Activated CD8-positive, alpha-beta memory T cell treated with anti-CD3 and anti-CD28 coated beads for 48 hours (primary cell): ENCODE results near the gene LPP.

Source experiments
- DNase-seq, 3 experiments: peaks; one replicate each; pipeline ENCODE4 v3.0.0-alpha.2; 2020; ENCODE audit warnings: low read depth in 2 of 3, low spot score in 2 of 3

The LPP gene

GRCh38 chr3:188776447-188776846, 622.5 kb downstream of the LPP start:
- no peak for DNase-seq

GRCh38 chr3:188778091-188778852, 624.3 kb downstream of the LPP start:
- no peak for DNase-seq

DNA sequence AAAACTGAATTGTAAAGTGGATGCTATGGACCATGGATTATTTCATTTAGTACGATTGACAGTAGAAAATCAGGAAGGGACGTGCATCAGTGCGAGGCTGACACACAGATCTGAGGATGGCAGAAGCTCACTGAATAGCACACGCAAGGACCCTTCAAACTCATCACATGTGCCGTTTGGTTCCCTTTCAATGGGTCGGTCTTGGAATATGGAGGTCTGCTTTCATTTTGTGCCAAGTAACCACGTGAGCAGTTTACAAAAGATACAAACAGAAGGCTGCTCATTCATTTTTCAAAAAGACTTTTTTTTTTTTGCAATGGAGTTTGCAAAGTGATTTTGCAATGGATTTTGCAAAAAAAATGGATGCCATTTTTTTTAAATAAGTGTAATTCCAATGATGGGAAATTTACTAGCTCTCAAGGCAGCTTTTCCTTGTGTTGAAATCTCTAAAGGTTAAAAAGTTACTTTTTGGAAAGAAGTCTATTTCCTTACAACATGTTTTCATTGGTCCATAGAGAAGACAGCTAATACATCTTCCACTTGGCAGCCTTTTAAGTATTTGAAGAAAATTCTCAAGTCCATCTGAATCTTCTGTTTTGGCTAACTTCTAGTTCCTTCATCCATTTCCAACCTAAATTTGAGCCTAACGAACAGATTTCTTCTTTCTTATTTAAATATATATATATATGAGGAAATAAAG, 625.5 kb downstream of the LPP start:
- no peak for DNase-seq

DNA sequence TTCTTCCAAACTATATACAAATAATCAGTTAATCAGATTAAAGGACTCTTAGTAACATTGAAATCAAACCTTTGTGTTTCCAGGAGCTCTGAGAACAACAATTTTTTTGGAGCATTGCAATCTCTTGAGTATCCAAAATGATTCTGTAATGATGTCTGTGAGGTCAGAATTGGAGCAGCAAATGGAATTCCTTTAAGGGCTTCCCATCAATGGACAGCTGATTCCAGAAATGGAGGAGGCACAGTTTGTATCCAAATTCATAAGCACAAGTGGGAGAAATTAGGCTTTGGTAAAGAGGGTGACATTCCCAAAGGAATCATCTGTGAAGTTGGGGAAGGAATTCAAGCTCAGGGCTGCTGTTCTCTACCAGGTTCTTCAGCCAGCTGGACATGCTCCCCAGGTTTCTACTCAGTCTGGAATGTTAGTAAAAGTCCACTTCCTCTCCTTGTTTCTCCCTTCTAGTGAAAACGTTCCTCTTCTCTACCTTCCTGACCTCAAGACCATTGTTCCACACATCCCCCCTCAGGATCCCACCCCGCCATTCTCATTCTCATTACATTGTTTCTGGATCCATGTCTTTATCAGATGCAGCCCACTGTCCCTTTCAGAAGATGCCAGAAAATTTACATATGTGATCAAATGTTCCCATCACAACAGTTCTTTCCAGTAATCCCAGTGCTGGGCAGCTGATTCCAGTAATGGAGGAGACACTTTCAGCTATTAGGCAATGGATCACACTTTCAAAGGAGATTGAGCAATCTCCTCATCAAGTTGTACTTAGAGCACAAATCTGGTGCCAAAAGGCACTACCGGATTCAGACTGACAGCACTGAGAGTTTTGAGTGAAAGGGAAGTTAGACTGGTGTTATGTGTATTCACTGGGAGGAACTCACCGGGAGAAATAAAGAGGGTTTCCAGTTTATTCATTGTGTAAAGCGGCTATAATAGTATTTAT, 626.5 kb downstream of the LPP start:
- no peak for DNase-seq

GRCh38 chr3:188782613-188783124, 628.7 kb downstream of the LPP start:
- DNase-seq = no peak

DNA sequence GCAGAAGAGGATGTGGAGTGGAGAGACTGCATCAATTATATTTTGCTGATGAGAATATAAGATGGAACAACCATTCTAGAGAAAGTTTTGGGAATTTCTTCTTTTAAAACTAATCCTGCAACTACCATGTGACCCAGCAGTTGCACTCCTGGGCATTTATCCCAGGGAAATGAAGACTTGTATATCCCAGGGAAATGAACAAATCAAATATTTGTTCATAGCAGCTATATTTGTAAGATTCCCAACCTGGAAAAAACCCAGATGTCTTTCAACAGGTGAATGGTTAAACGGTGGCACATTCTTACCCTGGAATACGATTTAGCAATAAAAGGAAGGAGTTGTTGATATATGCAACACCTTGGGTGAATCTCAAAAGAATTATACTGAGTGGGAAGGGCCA, 632.5 kb downstream of the LPP start:
- no peak for DNase-seq

GRCh38 chr3:188788621-188789081, 634.7 kb downstream of the LPP start:
- peak; percentile 6 to 45 (median 24) for DNase-seq

- DNase-seq = no peak
These were observed 635.3 kb downstream of the LPP start for GRCh38 chr3:188789251-188789650.

GRCh38 chr3:188791311-188791710, 637.4 kb downstream of the LPP start:
- no peak for DNase-seq

GRCh38 chr3:188792793-188793192, 638.8 kb downstream of the LPP start:
- no peak for DNase-seq

- no peak for DNase-seq
These were observed 642.2 kb downstream of the LPP start for GRCh38 chr3:188796122-188796631.

DNA sequence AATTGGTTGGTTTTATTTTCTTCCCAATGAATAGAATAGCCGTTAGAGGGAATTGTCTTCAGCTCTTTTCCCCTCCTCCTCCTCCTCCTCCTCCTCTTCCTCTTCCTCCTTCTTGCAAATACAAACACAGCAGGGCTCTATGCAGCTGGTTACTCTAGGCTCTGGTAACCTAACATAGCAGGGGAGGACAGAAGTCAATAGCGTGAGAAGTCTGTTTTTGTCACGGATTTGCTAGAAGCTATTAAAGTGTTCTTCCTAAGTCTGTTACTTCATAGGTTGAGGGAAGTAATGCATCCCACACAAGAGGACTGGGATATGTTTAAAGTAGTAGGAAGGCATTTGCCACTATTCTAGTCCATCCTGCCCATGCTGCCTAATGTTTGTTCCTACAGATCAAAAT, 643.1 kb downstream of the LPP start:
- no peak for DNase-seq

DNA sequence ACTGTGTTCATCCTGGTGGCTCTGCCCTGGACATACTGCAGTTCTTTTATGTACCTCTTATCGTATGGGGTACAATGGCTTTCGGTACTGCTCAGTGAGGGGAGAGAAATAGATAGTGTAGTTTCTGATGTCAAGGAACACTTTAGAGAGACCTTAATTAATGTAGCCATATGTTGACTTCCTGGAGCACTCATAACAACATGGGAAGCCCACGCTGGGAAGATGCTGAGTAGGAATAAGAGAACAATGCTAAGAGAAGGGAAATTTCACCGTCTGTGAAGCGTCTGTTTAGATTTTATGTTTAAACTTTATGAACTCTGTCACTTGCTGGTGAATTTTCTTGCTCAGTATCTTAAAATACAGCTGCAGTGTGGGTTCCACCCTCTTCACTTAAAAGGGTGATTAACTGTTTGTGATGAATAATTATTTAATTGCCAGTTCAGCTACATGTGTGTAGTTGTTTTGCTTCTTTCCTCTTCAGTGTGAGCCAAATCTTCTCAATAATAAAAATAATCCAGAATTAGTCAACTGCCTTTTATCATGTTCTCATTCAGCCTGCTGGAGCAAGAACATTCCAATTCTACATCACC, 644.7 kb downstream of the LPP start:
- DNase-seq = no peak

- no peak for DNase-seq
These were observed 647.4 kb downstream of the LPP start for GRCh38 chr3:188801393-188801792.

GRCh38 chr3:188802645-188803044, 648.7 kb downstream of the LPP start:
- no peak for DNase-seq

GRCh38 chr3:188807006-188807405, 653.0 kb downstream of the LPP start:
- DNase-seq = no peak

DNA sequence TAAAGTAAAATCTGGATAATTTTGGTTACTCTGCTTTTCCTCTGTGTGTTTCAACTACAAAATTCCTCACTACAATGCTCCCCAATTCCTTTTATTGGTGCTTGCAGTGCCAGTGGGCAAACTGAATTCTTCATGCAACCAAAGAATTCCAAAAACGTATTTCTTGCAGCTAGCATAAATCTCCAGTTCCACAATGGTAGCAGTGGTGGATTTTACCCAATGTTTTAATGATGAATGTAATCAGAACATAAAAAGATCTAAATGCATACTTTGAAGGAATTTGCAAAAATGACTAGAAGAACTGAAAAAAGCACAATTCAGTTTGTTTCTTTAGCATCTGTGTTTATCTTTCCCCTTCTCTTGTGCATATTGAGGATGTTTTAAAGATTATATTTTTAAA, 658.2 kb downstream of the LPP start:
- no peak for DNase-seq

DNA sequence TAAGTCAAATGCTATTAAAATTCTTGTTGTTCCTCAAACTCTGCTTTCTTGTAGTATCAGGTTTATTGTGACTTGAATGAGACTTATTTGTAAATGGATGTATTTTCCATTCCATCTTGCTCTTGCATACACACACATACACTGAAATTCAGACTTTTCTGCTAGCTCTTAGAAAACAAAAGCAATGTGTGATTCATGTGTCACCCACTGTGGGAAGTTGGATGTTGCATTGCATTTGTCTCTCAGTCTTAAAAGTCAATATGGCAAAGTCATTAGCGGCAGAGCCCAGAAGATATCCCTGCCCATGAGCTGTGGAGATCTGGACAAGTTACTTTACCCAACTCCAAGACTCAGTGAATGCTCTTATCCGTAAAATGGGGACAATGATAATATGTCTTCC, 660.6 kb downstream of the LPP start:
- no peak for DNase-seq

GRCh38 chr3:188817103-188817934, 663.4 kb downstream of the LPP start:
- no peak for DNase-seq

DNA sequence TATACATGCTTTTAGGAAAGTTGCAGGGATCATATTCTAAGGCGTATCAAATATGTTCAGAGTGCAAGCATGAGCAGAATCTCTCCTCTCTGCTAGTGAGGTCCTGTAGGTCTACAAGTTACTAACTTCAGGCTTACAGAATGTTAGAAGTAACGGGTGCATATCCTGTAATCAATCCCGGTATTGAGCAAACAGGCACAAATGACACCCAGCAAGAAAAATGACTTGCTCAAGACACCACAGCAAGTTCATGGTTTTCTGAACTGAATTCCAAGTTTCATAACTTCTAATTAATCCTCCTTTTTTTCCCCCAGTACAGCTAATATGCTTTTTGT, 663.9 kb downstream of the LPP start:
- no peak for DNase-seq
